ENCODE data around the gene RPS6KA4.
"Not testable (repeated sequence)": the region's sequence is repeated elsewhere in the genome, so short reads cannot be mapped to it uniquely, and the experiment has no call there.

RPS6KA4 gene

DNA sequence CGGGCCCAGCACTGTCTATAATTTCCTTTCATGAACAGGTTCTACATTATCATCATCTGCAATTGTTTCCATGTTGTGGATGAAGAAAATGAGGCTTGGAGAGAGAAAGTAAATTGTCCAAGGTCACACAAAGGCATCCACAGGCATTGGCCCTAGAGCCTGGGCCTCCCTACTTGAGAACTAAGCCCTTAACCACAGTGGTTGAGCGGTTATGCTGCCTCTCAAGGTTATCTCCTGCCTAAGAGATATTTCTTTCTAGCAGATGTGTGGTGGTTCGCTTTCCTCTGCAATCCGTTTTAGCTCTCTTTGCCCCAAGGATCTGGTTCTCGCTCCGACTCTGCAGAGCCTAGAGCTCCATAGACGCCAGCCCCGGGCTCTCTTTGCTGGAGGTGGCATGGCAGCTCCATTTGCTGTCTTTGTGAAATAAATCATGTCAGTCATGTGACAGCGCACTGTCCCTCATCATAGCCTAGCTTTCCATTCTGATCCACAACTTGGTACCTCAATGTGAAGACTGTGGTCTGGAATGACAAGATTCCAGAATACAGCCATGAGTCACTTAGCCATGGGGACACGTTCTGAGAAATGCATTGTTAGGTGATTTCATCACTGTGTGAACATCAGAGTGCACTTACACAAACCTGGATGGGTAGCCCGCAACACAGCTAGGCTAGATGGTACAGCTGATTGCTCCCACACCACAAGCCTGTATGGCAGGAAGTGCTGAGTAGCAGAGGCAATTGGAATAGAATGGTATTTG is 27.2 kb downstream of the RPS6KA4 start:
- DNase-seq (ENCODE audit: low read depth in 2 of 2): no peak

DNA sequence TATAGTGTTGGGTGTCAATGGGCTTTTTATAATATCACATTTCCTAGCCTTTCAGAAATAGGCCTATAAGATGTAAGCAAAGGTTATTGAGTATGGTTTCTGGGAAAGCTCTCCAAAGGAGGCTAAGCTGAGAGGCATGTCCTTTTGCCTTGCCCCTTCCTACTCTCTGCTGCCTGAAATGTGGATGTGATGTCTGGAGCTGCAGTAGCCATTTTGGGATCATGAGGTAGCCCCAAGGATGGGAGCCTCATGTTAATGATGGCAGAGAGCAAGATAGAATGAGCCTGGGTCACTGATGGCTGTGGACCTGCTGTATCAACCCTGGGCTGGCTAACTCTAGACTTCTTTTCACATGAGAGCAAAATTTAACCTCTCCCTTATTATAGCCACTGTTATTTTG is 29.0 kb downstream of the RPS6KA4 start:
- no peak for DNase-seq (ENCODE audit: low read depth in 2 of 2)

DNA sequence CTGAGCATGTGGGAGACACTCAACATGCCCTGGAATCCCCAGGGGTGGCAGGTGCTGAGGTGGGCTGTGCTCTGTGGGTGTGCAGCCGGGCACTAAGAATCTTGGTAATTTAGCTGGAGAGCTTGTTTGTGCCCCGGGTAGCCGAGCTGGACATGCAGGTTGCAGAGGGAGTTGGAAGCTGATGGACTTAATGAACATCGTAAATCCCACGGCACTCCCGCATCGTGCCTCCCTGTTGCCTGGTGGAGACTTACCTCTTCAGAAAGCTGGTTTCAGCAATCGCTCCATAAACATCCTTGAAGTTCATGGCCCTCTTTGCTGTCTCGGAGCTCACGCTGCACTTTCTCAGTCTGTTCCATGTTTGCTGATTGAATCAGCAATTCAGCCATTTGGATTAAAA is 29.9 kb downstream of the RPS6KA4 start:
- DNase-seq (ENCODE audit: low read depth in 2 of 2): no peak

DNA sequence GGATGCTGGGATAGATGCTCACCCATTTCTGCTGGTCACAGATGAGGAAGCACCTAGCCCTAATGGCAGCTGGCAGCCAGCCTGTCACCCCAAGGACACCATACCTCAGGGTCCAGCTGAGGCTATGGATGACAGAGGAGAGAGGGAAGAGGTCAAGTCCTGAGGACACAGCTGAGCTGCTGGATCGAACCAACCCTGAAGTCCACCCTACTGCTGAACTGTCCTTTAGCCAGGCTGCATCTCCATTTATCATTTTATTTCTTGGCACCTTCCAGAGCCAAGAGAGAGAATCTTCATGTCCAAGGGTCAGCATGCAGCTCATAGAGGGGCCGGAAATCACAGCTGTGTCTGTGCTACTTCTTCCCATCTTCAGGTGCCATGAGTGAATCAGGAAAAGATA is 30.9 kb downstream of the RPS6KA4 start:
- DNase-seq (ENCODE audit: low read depth in 2 of 2): no peak

DNA sequence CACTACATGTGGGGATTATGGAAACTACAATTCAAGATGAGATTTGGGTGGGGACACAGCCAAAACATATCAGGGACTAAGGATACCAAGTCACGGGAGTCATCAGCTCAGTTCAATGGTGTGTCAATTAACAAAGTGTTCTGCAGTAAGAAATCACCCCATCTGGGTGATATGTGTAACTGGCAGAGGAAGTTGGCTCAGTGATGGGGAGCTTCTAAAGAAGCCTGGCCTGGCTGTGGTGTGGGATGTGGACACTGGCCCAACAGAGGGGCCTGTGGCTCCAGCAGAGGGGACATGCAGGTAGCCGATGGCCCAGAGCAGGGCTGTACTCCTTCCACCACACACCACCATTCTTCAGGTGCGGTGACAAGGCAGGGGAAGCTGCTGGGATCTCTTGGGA is 31.6 kb downstream of the RPS6KA4 start:
- DNase-seq (ENCODE audit: low read depth in 2 of 2): no peak

DNA sequence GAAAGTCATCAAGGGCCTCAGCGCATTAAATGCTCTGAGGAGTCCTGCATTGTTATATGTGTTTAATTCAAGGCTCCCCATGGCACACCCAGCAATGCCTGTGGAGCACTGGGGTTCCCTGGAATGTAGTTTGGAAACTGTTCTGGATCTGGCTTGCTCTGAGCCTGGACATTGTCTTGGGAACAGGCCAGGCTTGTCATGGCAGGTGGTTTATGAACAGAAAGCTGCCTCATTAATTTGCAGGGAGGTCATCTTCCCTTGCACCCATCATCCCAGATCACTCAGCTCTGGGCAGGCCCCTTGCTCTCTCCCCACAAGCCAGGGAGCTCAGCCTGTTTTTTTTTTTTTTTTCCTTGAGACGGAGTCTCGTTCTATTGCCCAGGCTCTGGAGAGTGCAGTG is 32.9 kb downstream of the RPS6KA4 start:
- DNase-seq (ENCODE audit: low read depth in 2 of 2): no peak

DNA sequence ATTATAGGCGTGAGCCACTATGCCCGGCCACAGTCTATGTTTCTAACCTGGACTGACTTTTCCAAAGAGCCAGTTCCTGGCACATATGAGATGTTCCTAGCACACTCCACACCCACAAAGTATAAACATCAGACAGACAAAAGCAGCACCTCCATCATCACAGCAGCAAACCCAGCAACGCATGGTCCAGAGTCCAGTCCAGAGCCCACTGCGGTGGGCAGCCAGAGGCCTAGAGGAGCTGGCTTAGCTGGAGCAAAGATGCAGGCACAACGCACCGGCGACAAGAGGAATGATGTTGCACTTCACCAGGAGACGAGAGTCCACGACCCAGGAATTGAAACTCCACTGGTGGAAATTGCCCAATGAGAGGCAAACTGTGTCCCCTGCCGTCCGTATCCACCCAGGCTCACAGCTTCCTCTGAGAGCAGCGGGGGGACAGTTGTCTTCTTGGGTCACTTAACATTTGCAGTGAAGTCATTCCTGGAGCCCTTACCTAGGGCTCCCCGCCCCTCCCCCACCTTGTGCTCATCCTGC is 36.6 kb downstream of the RPS6KA4 start:
- DNase-seq (ENCODE audit: low read depth in 2 of 2): no peak

DNA sequence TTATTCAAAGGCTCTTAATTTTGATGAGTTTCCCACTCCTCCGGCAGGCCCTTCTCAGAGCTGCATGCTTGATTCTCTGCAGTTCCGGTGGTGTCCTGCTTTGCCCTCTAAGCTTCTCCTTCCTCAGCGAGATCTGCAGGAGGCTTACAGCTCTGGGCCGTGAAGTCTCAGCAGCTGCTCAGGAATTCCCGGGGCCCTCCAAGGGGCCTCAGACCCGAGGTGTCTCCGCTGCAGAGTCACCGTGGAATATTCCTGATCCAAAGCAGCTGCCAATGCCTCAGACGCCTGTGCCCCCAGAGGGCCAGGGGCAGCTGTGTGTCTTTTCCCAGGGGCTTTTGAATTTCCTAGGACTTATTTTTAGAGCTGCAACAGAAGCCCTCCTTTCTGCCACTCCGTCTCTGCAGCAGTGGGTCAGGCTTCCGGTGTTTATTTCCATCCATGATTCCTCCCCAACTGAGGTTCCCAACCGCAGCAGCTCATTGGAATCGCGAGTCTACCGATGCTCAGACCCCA is 37.2 kb downstream of the RPS6KA4 start:
- no peak for DNase-seq (ENCODE audit: low read depth in 2 of 2)

DNA sequence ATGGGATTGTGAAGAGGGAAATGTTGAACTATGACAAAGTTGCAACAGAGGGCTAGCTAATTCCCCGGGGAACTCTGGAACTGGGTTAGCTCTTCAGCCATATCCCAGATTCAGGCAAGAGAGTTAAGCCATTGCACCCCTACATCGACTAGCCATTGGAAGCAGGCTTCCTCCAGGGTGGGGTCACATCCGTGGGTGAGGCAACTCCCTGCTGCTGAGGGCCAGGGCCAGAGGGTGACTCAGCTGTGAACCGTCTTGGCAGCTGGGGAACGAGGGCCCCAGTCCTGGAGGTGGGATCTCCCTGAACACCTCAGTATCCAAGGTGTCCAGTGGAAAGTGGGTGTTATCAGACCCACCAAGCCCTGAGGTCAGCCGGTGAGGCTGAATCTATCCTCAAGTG is 41.1 kb downstream of the RPS6KA4 start:
- DNase-seq (ENCODE audit: low read depth in 2 of 2): no peak

DNA sequence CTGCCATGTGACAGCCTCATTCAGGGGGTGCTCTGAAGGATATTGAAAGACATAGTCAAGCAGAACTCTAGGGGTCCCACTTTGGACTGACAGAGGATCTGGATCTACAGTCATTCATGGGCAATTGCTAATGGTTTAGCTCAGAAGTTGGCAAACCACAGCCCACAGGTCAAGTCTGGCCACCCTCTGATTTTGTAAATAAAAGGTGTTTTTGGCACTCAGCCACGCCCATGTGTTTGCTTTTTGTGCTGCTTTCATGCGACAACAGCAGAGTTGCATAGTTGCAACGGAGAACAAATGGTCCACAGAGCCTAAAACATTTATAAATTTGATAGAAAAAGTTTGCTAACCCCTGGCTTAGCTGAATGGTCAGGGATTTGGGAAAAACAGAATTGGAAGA is 41.7 kb downstream of the RPS6KA4 start:
- DNase-seq (ENCODE audit: low read depth in 2 of 2): no peak

DNA sequence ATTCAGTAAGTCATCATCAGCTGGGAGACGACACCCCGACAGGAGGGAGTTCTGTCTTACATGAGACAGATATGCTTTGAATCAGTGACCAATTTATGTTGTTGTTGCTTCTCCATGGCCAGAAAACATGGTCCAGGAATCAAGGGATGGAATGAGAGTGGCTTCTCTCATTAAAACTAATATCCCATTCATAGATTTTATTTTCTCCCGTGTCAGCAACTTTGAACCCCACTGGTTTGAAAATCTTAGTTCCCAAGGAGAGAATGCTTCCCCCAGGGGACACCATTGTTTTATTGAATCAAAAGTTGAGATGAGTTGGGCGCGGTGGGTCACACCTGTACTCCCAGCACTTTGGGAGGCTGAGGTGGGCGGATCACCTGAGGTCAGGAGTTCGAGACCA is 42.8 kb downstream of the RPS6KA4 start:
- no peak for DNase-seq (ENCODE audit: low read depth in 2 of 2)

DNA sequence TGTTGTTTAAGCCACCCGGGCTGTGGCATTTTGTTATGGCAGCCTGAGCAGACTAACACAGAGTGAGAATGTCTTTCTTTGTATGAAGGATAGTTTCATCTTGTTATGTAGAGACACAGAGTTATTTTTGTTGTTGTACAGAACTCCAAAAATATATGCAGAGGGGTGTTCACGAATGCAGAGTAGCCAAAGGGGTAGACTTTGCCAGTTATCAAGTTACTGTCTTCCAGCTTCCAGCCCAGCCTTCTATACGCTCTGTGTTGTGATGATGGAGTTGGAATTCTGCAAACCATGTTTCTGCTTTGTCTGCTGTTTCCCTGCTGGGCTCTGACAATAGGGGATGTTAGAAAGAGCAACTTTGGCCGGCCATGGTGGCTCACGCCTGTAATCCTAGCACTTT is 44.1 kb downstream of the RPS6KA4 start:
- DNase-seq (ENCODE audit: low read depth in 2 of 2): no peak

DNA sequence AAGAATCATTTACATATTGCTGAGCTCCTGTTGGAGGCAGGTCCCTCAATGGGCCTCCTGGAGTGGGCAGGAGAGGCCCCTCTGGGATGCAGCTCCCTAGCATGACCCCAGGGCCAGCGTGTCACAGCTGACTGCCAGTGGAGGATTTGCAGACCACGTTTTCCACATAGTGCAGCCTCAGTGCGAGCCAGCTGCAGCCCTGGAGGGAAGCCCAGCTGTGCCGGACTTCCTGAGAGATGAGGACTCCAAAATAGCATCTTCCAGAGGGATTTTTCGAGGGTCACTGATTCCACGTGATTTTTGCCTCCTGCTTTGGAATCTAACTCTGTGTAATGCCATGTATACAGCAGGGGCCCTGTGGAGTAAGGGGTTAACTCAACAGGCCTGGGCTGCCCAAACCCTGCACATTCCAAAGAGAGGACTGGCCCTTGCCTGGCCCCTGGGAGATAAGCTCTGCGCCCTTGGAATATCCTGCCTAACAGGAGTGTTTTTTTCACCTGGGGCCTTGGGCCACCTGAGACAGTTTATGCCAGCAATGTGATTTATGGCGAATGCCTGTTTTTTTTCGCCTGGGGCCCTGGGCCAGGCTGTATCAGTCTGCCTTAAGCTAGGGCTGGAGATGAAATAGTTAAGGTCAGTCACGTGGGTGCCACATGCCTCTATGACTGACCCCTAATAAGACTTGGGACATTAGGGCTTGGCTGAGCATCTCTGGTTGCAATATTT is 47.4 kb downstream of the RPS6KA4 start:
- no peak for DNase-seq (ENCODE audit: low read depth in 2 of 2)

DNA sequence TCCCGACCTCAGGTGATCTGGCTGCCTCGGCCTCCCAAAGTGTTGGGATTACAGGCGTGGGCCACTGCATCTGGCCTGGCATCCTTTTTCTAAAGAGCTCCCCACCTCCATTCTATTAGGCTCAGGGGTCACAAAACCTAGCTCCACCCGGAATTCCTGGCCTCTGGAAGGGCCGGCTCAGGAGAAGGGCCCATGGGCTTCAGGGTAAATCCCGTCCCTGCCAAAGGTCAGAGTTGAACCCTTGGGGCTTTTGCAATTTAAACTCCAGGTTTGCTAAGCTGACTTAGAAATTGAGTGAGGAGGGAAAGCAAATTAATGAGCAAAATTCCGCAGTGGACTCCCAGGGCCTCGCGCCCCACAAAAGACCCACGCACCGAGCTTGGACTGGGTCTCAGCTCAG is 48.3 kb downstream of the RPS6KA4 start:
- DNase-seq (ENCODE audit: low read depth in 2 of 2): no peak

DNA sequence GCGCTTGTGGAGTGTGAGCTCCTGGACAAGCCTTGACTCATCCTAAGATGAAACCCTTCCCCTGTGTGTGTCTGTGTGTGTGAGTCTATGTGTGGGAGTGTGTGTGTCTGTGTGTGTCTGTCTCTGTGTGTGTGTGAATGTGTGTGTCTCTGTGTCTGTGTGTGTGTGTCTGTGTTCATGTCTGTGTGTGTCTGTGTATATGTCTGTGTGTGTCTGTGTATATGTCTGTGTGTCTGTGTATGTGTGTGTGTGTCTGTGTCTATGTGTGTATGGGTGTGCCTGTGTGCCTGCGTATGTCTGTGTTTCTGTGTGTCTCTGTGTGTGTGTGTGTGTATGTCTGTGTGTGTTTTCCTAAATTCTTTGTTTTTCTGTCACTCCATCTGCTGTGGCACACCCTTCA is 48.7 kb downstream of the RPS6KA4 start:
- DNase-seq (ENCODE audit: low read depth in 2 of 2): no peak

DNA sequence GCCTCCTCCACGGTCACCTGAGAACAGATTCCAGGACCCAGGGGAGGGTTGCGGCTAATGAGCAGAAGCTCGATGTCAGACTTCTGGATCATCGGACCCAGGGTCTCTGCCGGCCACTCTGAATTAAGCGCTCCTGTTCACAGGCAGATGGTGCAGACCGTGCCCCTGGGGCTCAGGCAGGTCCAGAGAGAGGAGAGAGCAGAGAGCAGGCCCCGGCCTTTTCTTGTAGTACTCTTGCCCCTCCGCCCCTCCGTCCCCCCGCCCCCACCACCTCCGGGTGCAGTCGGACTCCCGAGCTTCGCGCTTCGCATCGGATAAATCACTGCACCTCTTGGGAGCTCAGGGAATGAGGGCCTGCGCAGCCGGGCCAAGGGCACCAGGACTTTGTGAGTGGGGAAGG is 50.3 kb downstream of the RPS6KA4 start:
- no peak for DNase-seq (ENCODE audit: low read depth in 2 of 2)

DNA sequence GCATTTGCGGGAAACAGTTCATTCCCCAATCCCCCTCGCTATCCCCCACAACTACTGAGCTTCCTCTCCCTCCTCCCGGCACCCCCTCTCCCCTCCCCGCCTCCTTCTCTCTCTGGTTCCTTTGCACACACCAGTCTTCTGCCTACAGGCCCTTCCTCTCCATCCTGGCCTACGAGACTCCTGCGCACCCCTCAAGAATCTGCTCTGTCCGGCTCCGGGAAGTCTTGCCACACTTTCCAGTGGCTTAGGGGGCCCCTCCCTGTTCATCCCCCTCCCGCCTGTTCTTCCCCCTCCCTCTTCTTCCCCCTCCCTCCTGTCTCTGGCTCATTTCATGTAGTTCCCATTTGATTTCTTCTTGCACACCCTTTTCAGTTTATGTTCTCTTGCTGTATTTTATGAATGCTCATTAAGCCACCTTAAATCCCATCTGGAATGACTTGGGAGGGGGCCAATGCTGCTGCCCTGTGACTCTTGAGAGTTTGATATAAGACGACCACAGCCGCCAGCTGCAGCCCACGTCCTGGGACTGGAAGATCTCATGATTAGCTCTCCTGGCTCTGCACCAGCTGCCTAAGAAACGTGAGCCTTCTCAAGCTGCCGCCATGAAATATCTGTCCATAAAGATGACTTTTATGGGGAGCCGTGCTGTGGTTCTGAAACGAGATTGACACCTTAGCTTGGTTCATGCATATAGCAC is 50.9 kb downstream of the RPS6KA4 start:
- no peak for DNase-seq (ENCODE audit: low read depth in 2 of 2)

DNA sequence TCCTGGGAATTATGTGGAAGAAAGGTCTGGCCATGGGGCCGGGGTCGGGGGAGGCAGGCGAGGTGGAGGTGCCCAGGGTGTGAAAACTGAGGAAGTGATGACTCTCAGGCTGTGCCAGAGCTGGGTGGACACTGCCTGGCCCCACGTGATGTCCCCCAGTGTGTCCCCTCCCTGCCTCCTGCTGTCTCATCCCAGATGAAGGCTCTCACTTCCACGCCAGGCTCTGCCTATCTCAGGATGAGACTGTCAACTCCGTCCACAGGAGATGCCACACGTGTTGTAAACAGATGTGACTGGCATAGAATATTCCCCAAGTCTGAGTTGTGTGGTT is 51.4 kb downstream of the RPS6KA4 start:
- DNase-seq (ENCODE audit: low read depth in 2 of 2): no peak

DNA sequence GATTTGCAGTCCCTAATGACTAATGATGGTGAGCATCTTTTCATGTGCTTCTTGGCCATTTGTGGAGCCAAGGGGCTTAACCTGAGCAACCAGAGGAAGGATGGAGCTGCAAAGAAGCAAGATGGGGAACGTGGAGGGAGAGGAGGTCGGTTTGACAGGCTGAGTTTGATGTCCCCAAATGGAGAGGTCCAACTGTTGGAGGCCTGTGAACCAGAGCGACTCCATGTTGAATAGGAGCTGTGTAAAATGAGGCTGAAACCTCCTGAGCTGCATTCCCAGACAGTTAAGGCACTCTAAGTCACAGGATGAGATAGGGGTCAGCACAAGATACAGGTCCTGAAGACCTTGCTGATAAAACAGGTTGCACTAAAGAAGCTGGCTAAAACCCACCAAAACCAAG is 54.5 kb downstream of the RPS6KA4 start:
- DNase-seq (ENCODE audit: low read depth in 2 of 2): no peak

DNA sequence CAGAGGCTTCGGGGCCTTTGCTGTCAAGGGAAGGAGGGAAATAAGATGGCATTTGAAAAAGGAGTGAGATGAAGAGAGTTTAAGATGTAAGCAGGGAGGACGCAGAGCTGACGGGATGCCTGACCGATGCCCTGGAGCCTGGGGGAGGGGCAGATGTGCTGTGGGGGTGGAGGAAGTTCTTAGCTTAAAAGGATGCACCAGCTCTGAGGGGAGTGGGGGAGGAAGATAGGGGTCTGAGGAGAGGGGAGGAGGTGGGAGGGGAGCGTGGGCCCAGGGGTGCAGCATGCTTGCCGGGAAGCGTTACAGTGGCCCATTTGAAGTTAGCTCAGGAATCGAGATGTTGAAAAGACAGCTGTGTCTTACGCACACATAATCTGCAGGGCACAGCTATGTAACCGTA is 56.3 kb downstream of the RPS6KA4 start:
- no peak for DNase-seq (ENCODE audit: low read depth in 2 of 2)

DNA sequence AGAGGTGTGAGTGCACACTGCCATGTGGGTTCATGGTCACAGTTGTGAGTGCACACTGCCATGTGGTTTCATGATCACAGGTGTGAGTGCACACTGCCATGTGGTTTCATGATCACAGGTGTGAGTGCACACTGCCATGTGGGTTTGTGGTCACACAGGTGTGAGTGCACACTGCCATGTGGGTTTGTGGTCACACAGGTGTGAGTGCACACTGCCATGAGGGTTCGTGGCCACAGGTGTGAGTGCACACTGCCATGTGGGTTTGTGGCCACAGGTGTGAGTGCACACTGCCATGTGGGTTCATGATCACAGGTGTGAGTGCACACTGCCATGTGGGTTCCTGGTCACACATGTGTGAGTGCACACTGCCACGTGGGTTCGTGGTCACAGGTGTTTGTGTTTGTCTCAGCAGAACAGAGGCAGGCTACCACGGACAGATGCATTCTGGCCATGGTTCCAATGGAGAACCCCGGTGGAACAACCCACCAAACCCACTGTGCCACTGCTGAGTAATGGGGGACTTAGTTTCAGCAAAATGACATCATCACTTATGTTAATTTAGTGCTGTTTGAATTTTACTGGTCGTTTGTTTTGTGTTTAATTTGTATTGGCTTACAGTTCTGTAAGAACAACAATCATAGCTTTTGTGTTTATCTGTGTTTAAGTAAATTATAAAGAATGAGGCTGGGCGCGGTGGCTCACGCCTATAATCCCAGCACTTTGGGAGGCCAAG is 57.2 kb downstream of the RPS6KA4 start:
- DNase-seq (ENCODE audit: low read depth in 2 of 2): no peak

DNA sequence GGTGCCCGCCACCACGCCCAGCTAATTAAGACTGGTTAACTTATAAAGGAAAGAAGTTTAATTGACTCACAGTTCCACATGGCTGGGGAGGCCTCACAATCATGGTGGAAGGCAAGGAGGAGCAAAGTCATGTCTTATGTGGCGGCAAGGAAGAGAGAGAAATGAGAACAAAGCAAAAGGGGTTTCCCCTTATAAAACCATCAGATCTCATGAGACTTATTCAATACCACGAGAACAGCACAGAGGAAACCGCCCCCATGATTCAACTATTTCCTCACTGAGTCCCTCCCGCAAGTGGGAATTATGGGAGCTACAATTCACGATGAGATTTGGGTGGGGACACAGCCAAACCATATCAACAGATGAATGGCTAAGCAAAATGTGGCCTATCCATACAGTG is 59.3 kb downstream of the RPS6KA4 start:
- not testable (repeated sequence) for DNase-seq (ENCODE audit: low read depth in 2 of 2)
